ENCODE data around the gene ZNF780B.

GRCh38 chr19:40055049-40055448, 982 bp downstream of the ZNF780B start:
- TF ChIP-seq EZH2 (optimal IDR thresholded peaks at IDR 0.05; ENCODE audit: low read depth, low read length) = no peak
- no peak for TF ChIP-seq CTCF (IDR thresholded peaks at IDR 0.05; ENCODE audit: low read length)
